OCI-LY7 (cell line): Measurements from ENCODE around the gene TRRAP.
"Not testable (repeated sequence)": the region's sequence is repeated elsewhere in the genome, so short reads cannot be mapped to it uniquely, and the experiment has no call there.

Experiments
- EZH2phosphoT487 ChIP-seq: fragments of 200-600 bp; sonication (generic); IDR thresholded peaks from 2 replicates; pipeline ENCODE4 v1.6.1; 2018; ENCODE audit warnings: low read depth, borderline replicate concordance, mild to moderate bottlenecking, mixed run types, antibody characterized with exemption, low read length, moderate library complexity, mixed read lengths
- TF ChIP-seq, protein P1 (sequence below): fragments of 200-600 bp; sonication (generic); conservative IDR thresholded peaks from 2 replicates; pipeline ENCODE4 v1.5.1; 2014; ENCODE audit warnings: mild to moderate bottlenecking, antibody characterized with exemption, low read length, moderate library complexity, mixed read lengths

DNA sequence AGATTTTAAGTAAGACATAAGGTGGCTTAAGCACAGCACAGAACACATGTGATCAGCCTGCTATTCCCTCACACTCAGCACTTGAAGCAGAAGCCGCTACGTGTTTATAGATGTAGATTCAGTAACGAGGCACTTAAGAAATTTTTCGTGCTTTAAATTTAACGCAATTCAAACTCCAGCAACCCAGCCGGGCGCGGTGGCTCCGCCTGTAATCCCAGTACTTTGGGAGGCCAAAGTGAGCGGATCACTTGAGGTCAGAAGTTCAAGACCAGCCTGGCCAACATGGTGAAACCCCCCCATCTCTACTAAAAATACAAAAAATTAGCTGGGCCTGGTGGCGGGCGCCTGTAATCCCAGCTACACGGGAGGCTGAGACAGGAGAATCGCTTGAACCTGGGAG lies 167.9 kb downstream of the TRRAP start:
- TF ChIP-seq, protein P1, sequence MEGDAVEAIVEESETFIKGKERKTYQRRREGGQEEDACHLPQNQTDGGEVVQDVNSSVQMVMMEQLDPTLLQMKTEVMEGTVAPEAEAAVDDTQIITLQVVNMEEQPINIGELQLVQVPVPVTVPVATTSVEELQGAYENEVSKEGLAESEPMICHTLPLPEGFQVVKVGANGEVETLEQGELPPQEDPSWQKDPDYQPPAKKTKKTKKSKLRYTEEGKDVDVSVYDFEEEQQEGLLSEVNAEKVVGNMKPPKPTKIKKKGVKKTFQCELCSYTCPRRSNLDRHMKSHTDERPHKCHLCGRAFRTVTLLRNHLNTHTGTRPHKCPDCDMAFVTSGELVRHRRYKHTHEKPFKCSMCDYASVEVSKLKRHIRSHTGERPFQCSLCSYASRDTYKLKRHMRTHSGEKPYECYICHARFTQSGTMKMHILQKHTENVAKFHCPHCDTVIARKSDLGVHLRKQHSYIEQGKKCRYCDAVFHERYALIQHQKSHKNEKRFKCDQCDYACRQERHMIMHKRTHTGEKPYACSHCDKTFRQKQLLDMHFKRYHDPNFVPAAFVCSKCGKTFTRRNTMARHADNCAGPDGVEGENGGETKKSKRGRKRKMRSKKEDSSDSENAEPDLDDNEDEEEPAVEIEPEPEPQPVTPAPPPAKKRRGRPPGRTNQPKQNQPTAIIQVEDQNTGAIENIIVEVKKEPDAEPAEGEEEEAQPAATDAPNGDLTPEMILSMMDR = not testable (repeated sequence)
- TF ChIP-seq EZH2phosphoT487 = not testable (repeated sequence)
